Transverse colon (tissue), 3 donors: ENCODE results near the gene FBLN2.

ENCODE experiments used
- CTCF ChIP-seq, 5 experiments: fragments of 200-600 bp in 3 of 5; fragments of 450-650 bp in 2 of 5; sonication (generic) in 3 of 5; IDR thresholded peaks; 1 replicate in 2 of 5; 2 replicates in 3 of 5; pipeline ENCODE4 v1.5.1; 2016 to 2017; ENCODE audit warnings: antibody characterized with exemption in 5 of 5, inconsistent platforms in 3 of 5, mild to moderate bottlenecking in 2 of 5, moderate library complexity in 1 of 5
- POLR2A ChIP-seq: fragments of 450-650 bp; IDR thresholded peaks from one replicate; pipeline ENCODE4 v1.6.1; 2016; ENCODE audit warnings: antibody characterized with exemption, mild to moderate bottlenecking, moderate library complexity

- TF ChIP-seq POLR2A = no peak
- no peak for TF ChIP-seq CTCF (IDR thresholded peaks at IDR 0.05)
Measured at GRCh38 chr3:13637953-13638352, 89.0 kb downstream of the FBLN2 start.
